ENCODE measurements around the gene ZSWIM1. TPM values are rescaled to one million over a fixed set of nuclear protein-coding genes. Genes with fewer than 3 reads are reported as not detected.
"Not testable (repeated sequence)": the region's sequence is repeated elsewhere in the genome, so short reads cannot be mapped to it uniquely, and the experiment has no call there.

ZSWIM1 gene
- polyA plus RNA-seq, 1 donor from 2014 or later = 5.8 TPM

DNA sequence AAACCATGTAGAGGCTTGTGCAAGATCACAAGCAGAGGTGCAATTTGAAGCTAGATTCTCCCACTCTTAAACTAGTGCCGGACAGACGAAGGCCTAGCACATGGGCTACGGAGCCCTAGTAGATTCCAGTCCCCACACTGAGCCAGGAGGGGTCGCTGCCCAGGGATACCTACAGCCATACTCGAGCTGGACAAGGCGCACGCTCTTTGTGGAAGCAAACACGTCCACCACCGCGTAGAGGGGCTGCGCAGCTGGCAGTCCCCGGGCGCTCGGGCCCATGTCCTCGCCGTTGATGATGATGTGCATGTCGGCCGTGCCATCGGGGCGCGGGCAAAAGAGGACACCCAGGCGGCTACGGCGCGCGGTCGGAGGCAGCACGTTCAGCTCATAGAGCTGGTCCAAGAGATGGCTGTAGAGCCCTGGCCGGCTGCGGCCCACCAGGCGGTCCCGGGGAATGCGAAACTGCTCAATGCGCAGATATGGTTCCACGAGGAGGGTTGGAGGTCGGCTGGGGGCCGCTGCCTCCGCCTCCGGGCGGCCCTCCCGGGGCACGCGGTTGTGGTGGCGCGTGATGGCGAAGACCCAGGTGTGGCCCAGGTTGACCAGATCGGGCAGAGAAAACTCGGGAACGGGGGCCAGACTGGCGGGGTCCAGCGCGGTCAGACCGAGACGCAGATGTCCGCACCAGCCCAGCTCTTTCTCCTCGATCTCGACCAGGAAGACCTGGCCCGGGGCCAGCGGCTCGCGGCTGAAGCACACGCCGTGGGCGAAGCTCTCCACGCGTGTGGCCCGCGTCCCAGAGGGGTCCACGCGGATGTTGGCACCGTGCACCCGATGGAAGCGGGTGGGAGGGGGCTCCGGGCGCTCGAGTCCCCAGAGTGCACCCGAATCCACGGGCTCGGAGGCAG is 9.3 kb downstream of the ZSWIM1 start:
- Mint-ChIP-seq H3K27ac (peak overlapping the region; percentile 94 to 97 (median 96)), H3K4me3 (peak overlapping the region; percentile 93 to 100 (median 99)), H3K27me3 (no peaks in the 10 kb centered on the region), H3K36me3 (peaks cover 2% of the 10 kb centered on the region), H3K9me3 (no peaks in the 10 kb centered on the region), H3K4me1 (peaks cover 25 to 27% (median 27%) of the 10 kb centered on the region in 3 donors)

DNA sequence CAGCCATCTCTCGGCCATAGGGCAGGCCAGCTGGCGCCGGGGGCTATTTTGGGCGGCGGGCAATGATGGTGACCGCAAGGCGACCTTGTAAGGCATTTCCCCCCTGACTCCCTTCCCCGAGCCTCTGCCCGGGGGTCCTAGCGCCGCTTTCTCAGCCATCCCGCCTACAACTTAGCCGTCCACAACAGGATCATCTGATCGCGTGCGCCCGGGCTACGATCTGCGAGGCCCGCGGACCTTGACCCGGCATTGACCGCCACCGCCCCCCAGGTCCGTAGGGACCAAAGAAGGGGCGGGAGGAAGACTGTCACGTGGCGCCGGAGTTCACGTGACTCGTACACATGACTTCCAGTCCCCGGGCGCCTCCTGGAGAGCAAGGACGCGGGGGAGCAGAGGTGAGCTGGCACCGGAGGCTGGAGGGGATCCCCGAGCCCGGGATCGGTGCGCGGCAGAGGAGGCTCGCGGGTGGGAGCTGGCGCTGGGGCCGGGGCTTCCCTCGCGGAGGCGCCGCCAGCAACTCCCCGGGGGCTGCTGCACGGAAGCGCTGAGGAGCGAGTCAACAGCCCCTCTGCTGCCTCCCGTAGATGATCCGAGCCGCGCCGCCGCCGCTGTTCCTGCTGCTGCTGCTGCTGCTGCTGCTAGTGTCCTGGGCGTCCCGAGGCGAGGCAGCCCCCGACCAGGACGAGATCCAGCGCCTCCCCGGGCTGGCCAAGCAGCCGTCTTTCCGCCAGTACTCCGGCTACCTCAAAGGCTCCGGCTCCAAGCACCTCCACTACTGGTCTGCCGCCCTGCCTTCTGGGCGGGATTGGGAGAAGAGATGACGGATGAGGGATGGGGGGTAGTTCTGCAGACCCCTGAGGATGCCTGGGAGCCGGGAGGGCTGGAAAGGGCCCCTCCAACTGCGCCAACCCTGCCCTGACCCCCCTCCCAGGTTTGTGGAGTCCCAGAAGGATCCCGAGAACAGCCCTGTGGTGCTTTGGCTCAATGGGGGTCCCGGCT is 10.3 kb downstream of the ZSWIM1 start, which contains the start of the genes CTSA and NEURL2:
Gene CTSA (plus strand): TSS at position 351 of the 999 bp plus-strand sequence. CDS start 234 bp downstream, at position 585.
Gene NEURL2 (minus strand): TSS at position 224 of the 999 bp plus-strand sequence. CDS start 217 bp downstream, at position 7.
- Mint-ChIP-seq H3K36me3 (peaks cover 2% of the 10 kb centered on the region), H3K27ac (peak within 1 kb of the TSS; percentile 94 to 97 (median 96)), H3K9me3 (no peaks in the 10 kb centered on the region), H3K27me3 (no peaks in the 10 kb centered on the region), H3K4me3 (peak within 1 kb of the TSS; percentile 93 to 100 (median 99)), H3K4me1 (peaks cover 24 to 27% (median 27%) of the 10 kb centered on the region in 3 donors)

DNA sequence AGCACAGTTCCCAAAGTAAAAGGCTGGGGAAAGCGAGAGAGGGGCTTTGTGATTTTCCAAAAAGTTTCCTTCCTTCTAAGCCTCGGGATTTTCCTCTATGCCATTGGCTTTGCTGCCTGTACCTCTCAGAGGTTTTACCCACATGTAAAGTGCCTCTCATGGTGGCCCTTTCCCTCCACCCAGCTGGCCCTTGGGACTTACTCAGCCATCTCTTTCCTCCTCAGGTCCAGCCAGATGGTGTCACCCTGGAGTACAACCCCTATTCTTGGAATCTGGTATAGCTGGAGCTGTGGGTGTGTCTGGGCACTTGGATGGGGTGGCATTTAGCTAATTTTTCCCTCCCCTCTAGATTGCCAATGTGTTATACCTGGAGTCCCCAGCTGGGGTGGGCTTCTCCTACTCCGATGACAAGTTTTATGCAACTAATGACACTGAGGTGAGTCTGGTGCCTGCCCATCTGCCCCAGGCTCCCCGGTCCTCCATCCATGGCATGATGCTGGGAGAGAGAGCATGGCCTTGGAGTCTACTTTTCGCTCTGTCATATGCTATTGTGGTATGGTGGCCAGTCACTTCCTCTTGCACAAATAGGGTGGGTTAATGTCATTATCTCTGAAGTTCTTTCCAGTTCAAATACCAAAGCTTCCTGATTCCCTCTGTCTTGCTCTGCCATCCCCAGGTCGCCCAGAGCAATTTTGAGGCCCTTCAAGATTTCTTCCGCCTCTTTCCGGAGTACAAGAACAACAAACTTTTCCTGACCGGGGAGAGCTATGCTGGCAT is 11.2 kb downstream of the ZSWIM1 start:
- Mint-ChIP-seq H3K27ac (peak overlapping the region in 2 of 3 donors; percentile 86 to 96), H3K36me3 (peaks cover 2% of the 10 kb centered on the region), H3K9me3 (no peaks in the 10 kb centered on the region), H3K4me3 (peak overlapping the region; percentile 93 to 100 (median 99)), H3K4me1 (peaks cover 23 to 27% (median 23%) of the 10 kb centered on the region in 3 donors), H3K27me3 (no peaks in the 10 kb centered on the region)

DNA sequence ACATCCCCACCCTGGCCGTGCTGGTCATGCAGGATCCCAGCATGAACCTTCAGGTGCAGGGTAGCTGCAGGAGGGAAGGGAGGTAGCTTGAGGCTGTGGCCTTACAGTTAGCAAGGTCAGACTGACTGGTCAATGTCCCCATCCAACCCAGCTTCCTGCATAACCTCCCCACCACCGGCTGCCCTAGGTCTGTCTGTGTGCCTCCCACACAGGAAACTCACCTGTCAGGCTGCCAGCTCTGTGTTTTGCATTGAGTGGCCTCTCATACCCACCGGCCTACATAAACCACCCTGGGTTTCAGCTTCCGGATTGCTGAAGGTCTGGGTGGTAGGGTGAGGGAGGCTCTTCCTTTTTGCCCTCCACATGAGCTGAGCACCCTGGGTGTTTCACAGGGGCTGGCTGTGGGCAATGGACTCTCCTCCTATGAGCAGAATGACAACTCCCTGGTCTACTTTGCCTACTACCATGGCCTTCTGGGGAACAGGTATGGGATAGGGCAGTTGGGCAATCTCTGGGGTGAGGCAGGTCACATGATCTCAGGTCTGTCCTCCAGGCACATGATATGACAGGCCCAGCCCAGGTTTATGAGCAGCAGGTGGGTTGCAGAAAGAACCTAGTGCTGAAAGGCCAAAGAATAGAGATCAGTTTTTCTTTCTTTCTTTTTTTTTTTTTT is 11.9 kb downstream of the ZSWIM1 start:
- H3K27ac Mint-ChIP-seq = peak overlapping the region; percentile 71 to 96 (median 86)
- H3K36me3 Mint-ChIP-seq = peaks cover 2% of the 10 kb centered on the region
- H3K9me3 Mint-ChIP-seq = no peaks in the 10 kb centered on the region
- no peaks in the 10 kb centered on the region for H3K27me3 Mint-ChIP-seq
- peaks cover 22 to 27% (median 23%) of the 10 kb centered on the region in 3 donors for H3K4me1 Mint-ChIP-seq
- H3K4me3 Mint-ChIP-seq = peak overlapping the region; percentile 93 to 100 (median 99)

DNA sequence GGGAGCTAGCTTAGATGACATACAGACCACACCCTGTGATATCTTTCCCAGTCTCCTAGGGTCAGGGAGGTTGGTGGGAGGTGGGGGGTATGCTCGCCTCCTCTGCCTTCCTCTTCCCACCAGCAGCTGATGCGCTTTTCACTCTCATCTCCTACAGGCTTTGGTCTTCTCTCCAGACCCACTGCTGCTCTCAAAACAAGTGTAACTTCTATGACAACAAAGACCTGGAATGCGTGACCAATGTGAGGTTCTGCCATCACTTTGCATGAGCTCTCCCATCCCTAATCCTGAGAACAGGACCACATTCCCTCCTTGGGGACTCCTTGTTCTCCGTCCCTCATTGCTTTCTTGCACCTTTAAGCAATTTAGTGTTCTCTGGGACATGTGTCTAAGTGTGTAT is 12.8 kb downstream of the ZSWIM1 start:
- H3K36me3 Mint-ChIP-seq = peaks cover 2% of the 10 kb centered on the region
- H3K4me1 Mint-ChIP-seq = peaks cover 22 to 25% (median 23%) of the 10 kb centered on the region in 3 donors
- H3K27ac Mint-ChIP-seq = peak overlapping the region in 1 of 3 donors; percentile 77
- H3K27me3 Mint-ChIP-seq = no peaks in the 10 kb centered on the region
- H3K9me3 Mint-ChIP-seq = no peaks in the 10 kb centered on the region
- peak overlapping the region in 1 of 4 donors; percentile 86 for H3K4me3 Mint-ChIP-seq

DNA sequence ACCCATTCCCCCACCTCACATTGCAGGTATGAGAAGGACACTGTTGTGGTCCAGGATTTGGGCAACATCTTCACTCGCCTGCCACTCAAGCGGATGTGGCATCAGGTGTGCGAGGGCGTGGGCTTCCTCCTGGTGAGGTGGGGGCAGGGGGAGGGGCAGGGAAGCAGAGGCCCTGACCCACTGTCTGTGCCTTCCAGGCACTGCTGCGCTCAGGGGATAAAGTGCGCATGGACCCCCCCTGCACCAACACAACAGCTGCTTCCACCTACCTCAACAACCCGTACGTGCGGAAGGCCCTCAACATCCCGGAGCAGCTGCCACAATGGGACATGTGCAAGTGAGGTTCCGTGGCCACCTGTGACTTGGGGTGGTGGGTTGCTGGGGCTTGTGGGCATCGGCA is 13.8 kb downstream of the ZSWIM1 start:
- H3K27ac Mint-ChIP-seq = no peak overlapping the region
- no peaks in the 10 kb centered on the region for H3K9me3 Mint-ChIP-seq

DNA sequence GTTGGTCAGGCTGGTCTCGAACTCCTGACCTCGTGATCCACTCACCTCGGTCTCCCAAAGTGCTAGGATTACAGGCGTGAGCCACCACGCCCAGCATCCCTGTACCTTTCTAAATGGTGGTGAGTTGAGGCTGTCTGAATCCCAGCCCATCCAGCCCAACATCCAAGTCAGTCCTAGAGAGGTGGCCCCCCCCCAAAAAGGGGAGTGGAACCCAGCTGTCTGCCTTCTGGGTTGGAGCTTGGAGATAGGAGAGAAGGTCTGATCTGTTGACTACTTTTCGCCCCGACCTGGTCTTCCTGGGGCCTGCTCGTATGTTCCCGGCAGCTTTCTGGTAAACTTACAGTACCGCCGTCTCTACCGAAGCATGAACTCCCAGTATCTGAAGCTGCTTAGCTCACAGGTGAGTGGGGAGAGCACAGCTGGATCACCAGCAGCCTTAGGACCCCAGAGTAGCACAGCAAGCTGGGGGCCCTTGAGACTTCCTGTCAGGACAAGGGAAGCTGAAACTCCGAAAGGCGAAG is 15.7 kb downstream of the ZSWIM1 start:
- H3K4me1 Mint-ChIP-seq = peaks cover 12 to 18% (median 15%) of the 10 kb centered on the region in 3 donors
- H3K4me3 Mint-ChIP-seq = no peak overlapping the region
- H3K9me3 Mint-ChIP-seq = no peaks in the 10 kb centered on the region
- no peaks in the 10 kb centered on the region for H3K36me3 Mint-ChIP-seq
- H3K27ac Mint-ChIP-seq = no peak overlapping the region
- no peaks in the 10 kb centered on the region for H3K27me3 Mint-ChIP-seq

More for the DNA sequence above, 13.8 kb downstream of the ZSWIM1 start:
- H3K27me3 Mint-ChIP-seq = no peaks in the 10 kb centered on the region
- peaks cover 20 to 23% (median 21%) of the 10 kb centered on the region in 3 donors for H3K4me1 Mint-ChIP-seq
- H3K4me3 Mint-ChIP-seq = peak overlapping the region in 1 of 4 donors; percentile 86
- H3K36me3 Mint-ChIP-seq = peaks cover 2% of the 10 kb centered on the region

DNA sequence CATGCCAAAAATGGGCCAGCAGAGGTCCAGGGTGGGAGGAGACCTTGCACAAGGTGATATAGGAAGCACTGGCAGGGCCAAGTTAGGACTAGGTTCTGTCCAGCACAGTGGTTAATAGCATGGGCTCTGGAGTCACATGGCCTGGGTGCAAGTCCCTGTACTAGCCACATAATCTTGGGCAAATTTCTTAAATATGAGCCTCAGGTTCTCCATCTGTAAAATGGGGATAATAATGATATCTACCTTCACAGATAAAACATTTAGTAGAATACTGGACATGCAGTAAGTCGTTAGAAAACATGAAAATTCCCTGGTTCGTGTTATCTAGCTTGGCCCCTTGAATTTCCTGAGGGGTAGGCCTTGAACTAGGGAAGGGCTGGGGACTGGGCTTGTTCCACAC is 16.3 kb downstream of the ZSWIM1 start:
- H3K4me1 Mint-ChIP-seq = peaks cover 11 to 18% (median 15%) of the 10 kb centered on the region in 3 donors
- no peaks in the 10 kb centered on the region for H3K36me3 Mint-ChIP-seq
- H3K9me3 Mint-ChIP-seq = no peaks in the 10 kb centered on the region
- no peak overlapping the region for H3K4me3 Mint-ChIP-seq
- H3K27me3 Mint-ChIP-seq = no peaks in the 10 kb centered on the region
- H3K27ac Mint-ChIP-seq = no peak overlapping the region

DNA sequence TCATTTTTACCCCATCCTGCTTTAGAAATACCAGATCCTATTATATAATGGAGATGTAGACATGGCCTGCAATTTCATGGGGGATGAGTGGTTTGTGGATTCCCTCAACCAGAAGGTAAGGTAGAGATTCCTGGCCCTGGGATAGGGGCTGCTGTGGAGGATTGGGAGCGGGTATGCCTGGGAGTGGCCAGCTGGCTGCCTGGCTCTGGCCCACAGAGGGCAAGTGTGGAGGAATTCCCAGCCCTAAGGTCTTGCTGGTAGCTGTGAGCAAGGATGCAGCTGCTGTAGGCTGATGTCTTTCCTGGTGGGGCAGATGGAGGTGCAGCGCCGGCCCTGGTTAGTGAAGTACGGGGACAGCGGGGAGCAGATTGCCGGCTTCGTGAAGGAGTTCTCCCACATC is 16.7 kb downstream of the ZSWIM1 start:
- no peaks in the 10 kb centered on the region for H3K9me3 Mint-ChIP-seq
- H3K4me3 Mint-ChIP-seq = no peak overlapping the region
- no peaks in the 10 kb centered on the region for H3K27me3 Mint-ChIP-seq
- no peaks in the 10 kb centered on the region for H3K36me3 Mint-ChIP-seq
- peaks cover 10 to 18% (median 15%) of the 10 kb centered on the region in 3 donors for H3K4me1 Mint-ChIP-seq
- H3K27ac Mint-ChIP-seq = no peak overlapping the region

DNA sequence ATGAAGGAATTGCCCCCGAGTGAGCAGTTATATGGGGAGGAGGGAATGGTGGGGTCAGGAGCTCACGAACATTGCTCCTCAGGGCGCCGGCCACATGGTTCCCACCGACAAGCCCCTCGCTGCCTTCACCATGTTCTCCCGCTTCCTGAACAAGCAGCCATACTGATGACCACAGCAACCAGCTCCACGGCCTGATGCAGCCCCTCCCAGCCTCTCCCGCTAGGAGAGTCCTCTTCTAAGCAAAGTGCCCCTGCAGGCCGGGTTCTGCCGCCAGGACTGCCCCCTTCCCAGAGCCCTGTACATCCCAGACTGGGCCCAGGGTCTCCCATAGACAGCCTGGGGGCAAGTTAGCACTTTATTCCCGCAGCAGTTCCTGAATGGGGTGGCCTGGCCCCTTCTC is 17.3 kb downstream of the ZSWIM1 start:
- H3K9me3 Mint-ChIP-seq = no peaks in the 10 kb centered on the region
- H3K4me1 Mint-ChIP-seq = peaks cover 9 to 14% (median 12%) of the 10 kb centered on the region in 3 donors
- H3K4me3 Mint-ChIP-seq = no peak overlapping the region
- no peaks in the 10 kb centered on the region for H3K27me3 Mint-ChIP-seq
- no peak overlapping the region for H3K27ac Mint-ChIP-seq
- H3K36me3 Mint-ChIP-seq = no peaks in the 10 kb centered on the region

DNA sequence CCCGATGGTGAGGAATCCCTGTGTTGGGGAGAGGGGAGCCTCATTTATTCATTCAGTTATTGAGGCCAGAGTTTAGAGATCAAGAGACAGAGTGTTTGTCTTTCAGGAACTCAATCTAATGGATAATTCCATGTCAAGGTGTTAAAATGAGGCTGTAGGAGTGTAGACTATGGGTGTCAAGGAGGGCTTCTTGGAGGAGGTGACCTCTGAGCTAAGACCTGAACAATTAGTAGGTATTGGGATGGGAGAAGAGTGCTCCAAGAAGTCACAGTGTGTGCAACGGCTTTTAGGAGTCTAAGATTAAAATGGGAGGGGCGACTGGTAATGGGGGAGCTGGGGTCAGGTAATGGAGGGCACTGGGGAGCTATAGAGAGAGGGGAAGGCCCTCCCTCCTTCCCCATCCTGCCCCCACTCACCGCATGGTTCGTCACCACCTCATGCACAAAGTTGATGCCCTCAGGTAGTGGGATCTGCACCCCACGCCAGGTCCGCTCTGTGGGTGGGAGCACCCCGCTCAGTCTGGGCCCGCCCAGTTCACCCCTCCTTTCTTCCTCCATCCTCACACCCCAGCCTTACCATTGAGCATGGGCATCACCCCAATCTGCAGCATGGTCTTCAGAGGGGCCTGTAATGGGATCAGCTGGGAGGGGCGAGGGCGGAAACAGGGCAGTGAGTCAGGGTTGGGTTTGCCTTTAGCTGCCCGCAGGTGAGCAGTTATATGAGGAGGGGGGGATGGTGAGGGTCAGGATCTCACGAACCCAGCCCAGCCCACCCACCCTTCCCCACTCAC is 18.2 kb downstream of the ZSWIM1 start:
- no peaks in the 10 kb centered on the region for H3K27me3 Mint-ChIP-seq

DNA sequence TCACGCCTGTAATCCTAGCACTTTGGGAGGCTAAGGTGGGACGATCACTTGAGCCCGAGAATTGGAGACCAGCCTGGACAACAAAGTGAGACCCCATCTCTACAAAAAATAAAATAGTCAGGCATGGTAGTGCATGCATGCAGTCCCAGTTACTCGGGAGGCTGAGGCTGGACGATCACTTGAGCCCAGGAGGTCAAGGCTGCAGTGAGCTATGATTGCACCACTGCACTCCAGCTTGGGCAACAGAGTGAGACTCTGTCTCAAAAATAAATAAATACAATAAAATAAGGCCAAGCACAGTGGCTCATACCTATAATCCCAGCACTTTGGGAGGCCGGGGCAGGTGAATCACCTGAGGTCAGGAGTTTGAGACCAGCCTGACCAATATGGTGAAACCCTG is 20.3 kb downstream of the ZSWIM1 start:
- H3K9me3 Mint-ChIP-seq, H3K36me3 Mint-ChIP-seq, H3K27me3 Mint-ChIP-seq, H3K27ac Mint-ChIP-seq, H3K4me3 Mint-ChIP-seq: not testable (repeated sequence)
- H3K4me1 Mint-ChIP-seq = peaks cover 10 to 12% (median 11%) of the 10 kb centered on the region in 3 donors

More for the DNA sequence above, 18.2 kb downstream of the ZSWIM1 start:
- H3K4me3 Mint-ChIP-seq = no peak overlapping the region
- no peaks in the 10 kb centered on the region for H3K9me3 Mint-ChIP-seq
- no peak overlapping the region for H3K27ac Mint-ChIP-seq
- no peaks in the 10 kb centered on the region for H3K36me3 Mint-ChIP-seq
- peaks cover 10 to 12% (median 11%) of the 10 kb centered on the region in 3 donors for H3K4me1 Mint-ChIP-seq

All from IgD-negative memory B cell (primary cell).